ENCODE measurements around the gene TCAP. TPM values are rescaled to one million over a fixed set of nuclear protein-coding genes. Genes with fewer than 3 reads are reported as not detected.

TCAP gene
- total RNA-seq, 1 donor from 2014 or later, result 1.3 TPM

GRCh38 chr17:39687101-39687545 is 22.0 kb downstream of the TCAP start:
- Mint-ChIP-seq H3K4me3 (ENCODE audit: unreplicated experiment) (peak overlapping the region; percentile 97), H3K4me1 (ENCODE audit: unreplicated experiment) (peaks cover 21% of the 10 kb centered on the region), H3K27ac (ENCODE audit: unreplicated experiment) (peak overlapping the region; percentile 99), H3K36me3 (ENCODE audit: unreplicated experiment) (peaks cover 9% of the 10 kb centered on the region), H3K27me3 (ENCODE audit: unreplicated experiment) (no peaks in the 10 kb centered on the region), H3K9me3 (ENCODE audit: unreplicated experiment) (no peaks in the 10 kb centered on the region)
- TF ChIP-seq, protein P1, sequence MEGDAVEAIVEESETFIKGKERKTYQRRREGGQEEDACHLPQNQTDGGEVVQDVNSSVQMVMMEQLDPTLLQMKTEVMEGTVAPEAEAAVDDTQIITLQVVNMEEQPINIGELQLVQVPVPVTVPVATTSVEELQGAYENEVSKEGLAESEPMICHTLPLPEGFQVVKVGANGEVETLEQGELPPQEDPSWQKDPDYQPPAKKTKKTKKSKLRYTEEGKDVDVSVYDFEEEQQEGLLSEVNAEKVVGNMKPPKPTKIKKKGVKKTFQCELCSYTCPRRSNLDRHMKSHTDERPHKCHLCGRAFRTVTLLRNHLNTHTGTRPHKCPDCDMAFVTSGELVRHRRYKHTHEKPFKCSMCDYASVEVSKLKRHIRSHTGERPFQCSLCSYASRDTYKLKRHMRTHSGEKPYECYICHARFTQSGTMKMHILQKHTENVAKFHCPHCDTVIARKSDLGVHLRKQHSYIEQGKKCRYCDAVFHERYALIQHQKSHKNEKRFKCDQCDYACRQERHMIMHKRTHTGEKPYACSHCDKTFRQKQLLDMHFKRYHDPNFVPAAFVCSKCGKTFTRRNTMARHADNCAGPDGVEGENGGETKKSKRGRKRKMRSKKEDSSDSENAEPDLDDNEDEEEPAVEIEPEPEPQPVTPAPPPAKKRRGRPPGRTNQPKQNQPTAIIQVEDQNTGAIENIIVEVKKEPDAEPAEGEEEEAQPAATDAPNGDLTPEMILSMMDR (IDR thresholded peaks at IDR 0.05), result no peak
- no peak for DNase-seq (ENCODE audit: extremely low spot score, unreplicated experiment)

DNA sequence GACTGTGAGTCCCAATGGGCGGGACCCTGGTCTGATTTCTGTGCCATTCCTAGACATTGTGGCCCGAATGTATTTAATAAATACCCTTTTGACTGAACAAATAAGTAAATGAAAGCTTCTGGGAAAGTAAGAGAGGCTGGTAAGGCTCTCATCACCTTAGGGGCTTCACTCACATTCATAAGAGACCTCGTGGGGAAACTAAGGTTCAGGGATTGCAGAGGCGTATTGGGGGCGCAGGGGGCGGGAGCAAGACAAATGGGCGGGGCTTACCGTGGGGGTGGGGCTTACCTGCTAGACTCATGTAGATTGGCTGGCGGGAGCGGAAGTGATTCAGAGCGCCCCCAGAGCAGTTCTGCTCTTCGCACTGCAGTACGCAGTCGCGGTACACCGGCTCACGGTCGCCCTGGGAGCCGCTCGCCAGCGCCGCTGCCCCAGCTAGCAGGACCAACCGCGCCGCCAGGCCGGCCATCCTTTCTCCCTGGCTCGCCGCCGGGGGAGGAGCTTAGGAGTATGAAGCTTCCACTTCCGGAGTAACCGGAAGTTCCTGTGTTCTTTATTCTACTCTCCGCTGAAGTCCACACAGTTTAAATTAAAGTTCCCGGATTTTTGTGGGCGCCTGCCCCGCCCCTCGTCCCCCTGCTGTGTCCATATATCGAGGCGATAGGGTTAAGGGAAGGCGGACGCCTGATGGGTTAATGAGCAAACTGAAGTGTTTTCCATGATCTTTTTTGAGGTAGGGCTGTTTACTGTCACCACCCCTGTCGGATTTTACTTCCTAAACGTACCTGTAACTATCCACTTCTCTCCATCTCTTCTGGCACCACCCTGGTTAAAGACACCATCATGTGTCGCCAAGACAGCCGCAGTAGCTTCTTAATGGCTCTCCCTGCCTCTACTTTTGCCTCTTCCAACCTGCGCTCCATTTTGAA is 22.7 kb downstream of the TCAP start, which contains the start of gene PGAP3:
Gene PGAP3, minus strand, starts transcription at position 512 of the 929 bp plus-strand sequence. Its CDS starts 43 bp downstream, at position 469.
- TF ChIP-seq, protein P1 (IDR thresholded peaks at IDR 0.05), result no peak
- Mint-ChIP-seq H3K4me3 (ENCODE audit: unreplicated experiment) (peak within 1 kb of the TSS; percentile 97), H3K27me3 (ENCODE audit: unreplicated experiment) (no peaks in the 10 kb centered on the region), H3K27ac (ENCODE audit: unreplicated experiment) (peak within 1 kb of the TSS; percentile 99), H3K4me1 (ENCODE audit: unreplicated experiment) (peaks cover 21% of the 10 kb centered on the region), H3K36me3 (ENCODE audit: unreplicated experiment) (peaks cover 9% of the 10 kb centered on the region), H3K9me3 (ENCODE audit: unreplicated experiment) (no peaks in the 10 kb centered on the region)
- peak; percentile 94 for DNase-seq (ENCODE audit: extremely low spot score, unreplicated experiment)

DNA sequence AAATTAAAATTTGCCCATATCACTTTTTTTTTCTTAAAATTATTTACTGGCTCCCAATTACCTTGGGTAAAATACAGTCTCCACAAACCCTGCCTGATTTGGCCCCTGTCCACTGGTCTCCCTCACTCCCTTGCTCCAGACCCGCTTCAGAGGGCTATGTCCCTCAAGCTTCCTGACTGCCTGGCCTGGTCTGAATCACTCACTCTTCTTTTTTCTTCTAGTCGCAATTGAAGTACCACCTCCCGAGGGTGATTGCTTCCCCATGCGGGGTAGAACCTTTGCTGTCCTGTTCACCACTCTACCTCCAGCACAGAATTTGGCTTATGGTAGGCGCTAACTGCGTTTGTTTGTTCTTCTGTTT is 23.3 kb downstream of the TCAP start:
- DNase-seq (ENCODE audit: extremely low spot score, unreplicated experiment), result no peak
- Mint-ChIP-seq H3K4me3 (ENCODE audit: unreplicated experiment) (peak overlapping the region; percentile 97), H3K36me3 (ENCODE audit: unreplicated experiment) (peaks cover 5% of the 10 kb centered on the region), H3K27ac (ENCODE audit: unreplicated experiment) (peak overlapping the region; percentile 99), H3K9me3 (ENCODE audit: unreplicated experiment) (no peaks in the 10 kb centered on the region), H3K4me1 (ENCODE audit: unreplicated experiment) (peaks cover 21% of the 10 kb centered on the region), H3K27me3 (ENCODE audit: unreplicated experiment) (no peaks in the 10 kb centered on the region)
- TF ChIP-seq, protein P1 (IDR thresholded peaks at IDR 0.05), result no peak

DNA sequence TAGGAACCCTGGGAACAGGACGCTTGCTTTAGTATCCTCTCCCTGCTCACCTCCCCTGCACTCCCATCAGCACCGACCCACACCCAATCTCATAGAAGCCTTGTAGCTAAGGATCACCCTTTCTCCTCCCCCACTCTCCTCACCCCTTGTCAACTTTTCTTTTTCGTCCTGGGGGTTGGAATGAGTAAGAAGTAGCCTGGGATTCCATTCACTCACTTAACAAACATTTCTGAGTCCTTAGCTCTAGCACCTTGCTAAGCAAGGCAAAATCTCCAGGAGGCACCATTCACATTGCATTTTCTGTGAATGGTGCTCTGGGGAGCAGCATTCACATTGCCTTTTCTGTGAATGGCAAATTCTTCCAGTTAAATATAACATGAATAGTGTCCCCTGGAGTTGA is 23.8 kb downstream of the TCAP start:
- TF ChIP-seq, protein P1 (IDR thresholded peaks at IDR 0.05), result no peak
- no peak for DNase-seq (ENCODE audit: extremely low spot score, unreplicated experiment)
- Mint-ChIP-seq H3K4me3 (ENCODE audit: unreplicated experiment) (peak overlapping the region; percentile 97), H3K36me3 (ENCODE audit: unreplicated experiment) (peaks cover 5% of the 10 kb centered on the region), H3K9me3 (ENCODE audit: unreplicated experiment) (no peaks in the 10 kb centered on the region), H3K27ac (ENCODE audit: unreplicated experiment) (no peak overlapping the region), H3K27me3 (ENCODE audit: unreplicated experiment) (no peaks in the 10 kb centered on the region), H3K4me1 (ENCODE audit: unreplicated experiment) (peaks cover 21% of the 10 kb centered on the region)

DNA sequence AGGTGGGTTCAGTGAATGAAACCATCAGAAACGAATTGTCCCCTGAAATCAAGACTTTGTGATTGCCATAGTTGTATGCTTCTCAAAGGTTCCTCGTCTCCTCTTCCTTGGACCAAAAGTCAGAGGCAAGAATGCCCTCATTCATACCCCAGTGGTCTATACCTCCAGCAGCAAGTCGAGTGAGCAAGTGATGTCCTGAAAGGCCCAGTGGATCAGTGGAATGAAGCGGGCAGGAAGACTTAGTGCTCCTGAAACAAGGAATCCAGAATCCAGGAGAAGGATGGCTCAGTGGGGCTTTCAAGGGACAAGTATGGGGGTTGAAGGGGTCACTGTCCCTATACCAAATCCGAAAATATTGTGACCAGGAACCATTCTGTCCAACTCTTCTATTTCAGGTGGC is 29.4 kb downstream of the TCAP start:
- H3K36me3 Mint-ChIP-seq (ENCODE audit: unreplicated experiment), result no peaks in the 10 kb centered on the region

More for the DNA sequence above, 29.4 kb downstream of the TCAP start:
- Mint-ChIP-seq H3K4me3 (ENCODE audit: unreplicated experiment) (no peak overlapping the region), H3K27me3 (ENCODE audit: unreplicated experiment) (no peaks in the 10 kb centered on the region), H3K4me1 (ENCODE audit: unreplicated experiment) (peaks cover 9% of the 10 kb centered on the region), H3K27ac (ENCODE audit: unreplicated experiment) (no peak overlapping the region), H3K9me3 (ENCODE audit: unreplicated experiment) (no peaks in the 10 kb centered on the region)
- TF ChIP-seq, protein P1 (IDR thresholded peaks at IDR 0.05), result no peak
- no peak for DNase-seq (ENCODE audit: extremely low spot score, unreplicated experiment)

Measured in osteocyte (in vitro differentiated cells).